CD4-positive, alpha-beta T cell (primary cell): Measurements from ENCODE around the gene AXIN1. TPM values are rescaled to one million over a fixed set of nuclear protein-coding genes. Genes with fewer than 3 reads are reported as not detected.

Experiments
- ATAC-seq: fragments of 200-7000 bp; cut with Tn5 transposase; one replicate; pipeline ENCODE4 v1.10.0; 2022; ENCODE audit warnings: mild to moderate bottlenecking; ENCODE audit not compliant: poor library complexity
- CTCF ChIA-PET: fragments of 350-600 bp; sonication (Branson Sonifier 250); formaldehyde crosslinking; loops from one replicate; lab custom pipeline; 2021; ENCODE audit warnings: antibody characterized with exemption, inconsistent platforms; lab: Charles Lee
- POLR2A ChIA-PET: fragments of 350-600 bp; sonication (Branson Sonifier 250); formaldehyde crosslinking; loops from one replicate; lab custom pipeline; 2021; ENCODE audit warnings: antibody characterized with exemption, inconsistent platforms; lab: Charles Lee
- DNase-seq, 14 experiments: peaks; one replicate each; pipeline ENCODE4 v3.0.0-alpha.2; 2013 to 2020; ENCODE audit warnings: mixed read lengths in 2 of 14
- H3K27ac ChIP-seq, 2 donors: one replicate each; pipeline versions ENCODE4 v1.5.1 to v1.7.0; 2013; ENCODE audit warnings: low read length in 2 of 2, low read depth in 1 of 2, mild to moderate bottlenecking in 1 of 2
- H3K27me3 ChIP-seq, 2 experiments: 1 replicate in 1 of 2; 2 replicates in 1 of 2; pipeline versions ENCODE4 v1.6.1 to v1.7.0; 2013; ENCODE audit warnings: low read length in 2 of 2, control low read depth in 1 of 2, mild to moderate bottlenecking in 1 of 2, moderate library complexity in 1 of 2; ENCODE audit not compliant: insufficient read depth in 2 of 2, control insufficient read depth in 1 of 2
- H3K36me3 ChIP-seq: one replicate; pipeline ENCODE4 v1.6.1; 2013; ENCODE audit warnings: low read length, control low read depth; ENCODE audit not compliant: insufficient read depth
- H3K4me1 ChIP-seq: one replicate; pipeline ENCODE4 v1.6.1; 2013; ENCODE audit warnings: low read length, control low read depth; ENCODE audit not compliant: insufficient read depth
- H3K4me3 ChIP-seq: one replicate; pipeline ENCODE4 v1.5.1; 2013; ENCODE audit warnings: mild to moderate bottlenecking, low read length, moderate library complexity
- H3K9me3 ChIP-seq, 2 experiments: 1 replicate in 1 of 2; 2 replicates in 1 of 2; pipeline versions ENCODE4 v1.6.1 to v1.7.0; 2013; ENCODE audit warnings: low read length in 2 of 2, mild to moderate bottlenecking in 2 of 2, control low read depth in 1 of 2, moderate library complexity in 1 of 2; ENCODE audit not compliant: control insufficient read depth in 1 of 2, insufficient read depth in 1 of 2
- H3K27ac Mint-ChIP-seq: one replicate; pipeline ENCODE4 v1.8.0; 2020; ENCODE audit warnings: mixed read lengths
- H3K27me3 Mint-ChIP-seq: one replicate; pipeline ENCODE4 v1.8.0; 2021; ENCODE audit warnings: mixed read lengths
- H3K36me3 Mint-ChIP-seq: one replicate; pipeline ENCODE4 v1.8.0; 2021; ENCODE audit warnings: low read depth, mixed read lengths
- H3K4me1 Mint-ChIP-seq: one replicate; pipeline ENCODE4 v1.8.0; 2021; ENCODE audit warnings: low read depth, mixed read lengths
- H3K4me3 Mint-ChIP-seq: one replicate; pipeline ENCODE4 v1.8.0; 2020; ENCODE audit warnings: mild to moderate bottlenecking, mixed read lengths
- H3K9me3 Mint-ChIP-seq: one replicate; pipeline ENCODE4 v1.8.0; 2020; ENCODE audit warnings: mixed read lengths
- CTCF ChIP-seq: fragments of 200-600 bp; IDR thresholded peaks from one replicate; pipeline ENCODE4 v1.8.0; 2022; ENCODE audit warnings: antibody characterized with exemption, mild to moderate bottlenecking
- intact Hi-C, 2 experiments: fragments of 100-400 bp; cut with DNase I in 1 of 2; cut with micrococcal nuclease in 1 of 2; formaldehyde crosslinking; loops; one replicate each; pipeline versions ENCODE4 v1.15.1 to v1.9.0; 2023 to 2025; cut with DNase I, micrococcal nuclease
- total RNA-seq, 174 experiments: library from RNA in 2 of 174; stranded (reverse) in 2 of 174; gene quantifications; one replicate each; pipeline ENCODE4 v1.2.3 and lab custom pipeline; 2021 to 2026

Gene AXIN1
- total RNA-seq, 2 experiments from 2014 or later, result 24.7 to 26.3 TPM

- Histone ChIP-seq H3K4me3 (no peak overlapping the region), H3K27me3 (no peaks in the 10 kb centered on the region), H3K36me3 (peaks cover 6% of the 10 kb centered on the region), H3K9me3 (no peaks in the 10 kb centered on the region), H3K4me1 (peaks cover 4% of the 10 kb centered on the region), H3K27ac (no peak overlapping the region)
- no peak for ATAC-seq
- Mint-ChIP-seq H3K4me1 (peaks cover 4% of the 10 kb centered on the region), H3K27ac (no peak overlapping the region), H3K36me3 (peaks cover 4% of the 10 kb centered on the region), H3K27me3 (no peaks in the 10 kb centered on the region), H3K9me3 (no peaks in the 10 kb centered on the region), H3K4me3 (no peak overlapping the region)
- ChIA-PET POLR2A (no interaction called here), CTCF (no interaction called here)
- no peak for TF ChIP-seq CTCF
- DNase-seq, result no peak
- intact Hi-C loops, result no loop called here
Measured at GRCh38 chr16:243348-243747, 109.2 kb downstream of the AXIN1 start.

GRCh38 chr16:242281-242680 is 110.2 kb downstream of the AXIN1 start:
- no peak overlapping the region for H3K27ac ChIP-seq
- H3K36me3 ChIP-seq, result no peaks in the 10 kb centered on the region
- Mint-ChIP-seq H3K36me3 (peaks cover 4% of the 10 kb centered on the region), H3K27me3 (no peaks in the 10 kb centered on the region), H3K4me1 (peaks cover 4% of the 10 kb centered on the region), H3K9me3 (no peaks in the 10 kb centered on the region), H3K4me3 (no peak overlapping the region), H3K27ac (no peak overlapping the region)
- POLR2A ChIA-PET, result interaction anchor here (0.6 to 1.3 kb wide), 4 partner anchors 10 to 912 kb away, joined by 3 to 4 read pairs (median 4); no protein-coding TSS in a partner anchor
- no peak overlapping the region for H3K4me3 ChIP-seq
- H3K27me3 ChIP-seq, result no peaks in the 10 kb centered on the region
- no peak for TF ChIP-seq CTCF
- intact Hi-C loops, result no loop called here
- H3K9me3 ChIP-seq, result no peaks in the 10 kb centered on the region
- CTCF ChIA-PET, result no interaction called here
- peaks cover 4% of the 10 kb centered on the region for H3K4me1 ChIP-seq
- ATAC-seq, result no peak
- DNase-seq, result no peak

- H3K27ac ChIP-seq, result no peak overlapping the region
- peaks cover 7% of the 10 kb centered on the region for H3K4me1 ChIP-seq
- no peak overlapping the region for H3K4me3 Mint-ChIP-seq
- no peaks in the 10 kb centered on the region for H3K36me3 ChIP-seq
- no peaks in the 10 kb centered on the region for H3K27me3 Mint-ChIP-seq
- no peak for ATAC-seq
- H3K9me3 Mint-ChIP-seq, result no peaks in the 10 kb centered on the region
- no peak for TF ChIP-seq CTCF
- DNase-seq, result peak in 1 of 14 experiments; percentile 3
- ChIA-PET CTCF (no interaction called here), POLR2A (no interaction called here)
- H3K9me3 ChIP-seq, result no peaks in the 10 kb centered on the region
- peaks cover 4% of the 10 kb centered on the region for H3K36me3 Mint-ChIP-seq
- H3K27ac Mint-ChIP-seq, result no peak overlapping the region
- H3K4me1 Mint-ChIP-seq, result peaks cover 6% of the 10 kb centered on the region
- no peak overlapping the region for H3K4me3 ChIP-seq
- intact Hi-C loops, result no loop called here
- H3K27me3 ChIP-seq, result no peaks in the 10 kb centered on the region
Measured at GRCh38 chr16:240559-240958, 112.0 kb downstream of the AXIN1 start.
